ENCODE measurements around the gene KDM5A.

DNA sequence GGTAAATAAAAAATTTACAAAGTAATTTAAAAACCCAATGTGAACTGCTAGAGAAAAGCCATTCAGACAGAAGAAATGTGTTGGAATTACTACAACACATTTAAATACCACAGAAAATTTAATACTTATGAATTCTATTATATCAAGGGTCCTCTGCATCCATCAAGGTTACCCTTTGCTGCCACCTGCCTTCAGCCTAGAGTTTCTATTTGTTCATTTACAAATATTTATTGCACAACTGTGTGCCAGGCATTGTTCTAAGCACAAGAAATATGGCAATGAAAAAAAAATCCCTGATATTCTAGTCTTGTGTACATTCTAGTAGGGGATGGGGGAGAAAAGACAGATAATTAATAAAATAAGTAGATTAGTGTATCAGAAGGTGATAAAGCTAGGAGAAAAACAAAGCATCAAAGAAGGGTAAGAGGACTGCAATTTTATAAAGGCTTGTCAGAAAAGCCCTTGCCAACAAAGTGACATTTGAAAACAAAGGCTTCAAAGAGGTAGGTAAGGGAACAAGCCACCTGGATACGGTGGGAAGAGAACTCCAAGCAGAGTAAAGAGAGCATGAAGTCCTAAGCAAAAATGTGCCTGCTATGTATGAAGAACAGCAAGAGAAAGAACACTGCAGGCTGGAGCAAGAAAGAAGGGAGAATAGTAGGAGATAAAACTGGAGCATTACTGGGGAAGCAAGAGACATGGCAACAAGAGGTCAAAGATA lies 67.4 kb downstream of the KDM5A start:
- TF ChIP-seq POLR2A (IDR thresholded peaks at IDR 0.05) = no peak
- TF ChIP-seq, protein P1, sequence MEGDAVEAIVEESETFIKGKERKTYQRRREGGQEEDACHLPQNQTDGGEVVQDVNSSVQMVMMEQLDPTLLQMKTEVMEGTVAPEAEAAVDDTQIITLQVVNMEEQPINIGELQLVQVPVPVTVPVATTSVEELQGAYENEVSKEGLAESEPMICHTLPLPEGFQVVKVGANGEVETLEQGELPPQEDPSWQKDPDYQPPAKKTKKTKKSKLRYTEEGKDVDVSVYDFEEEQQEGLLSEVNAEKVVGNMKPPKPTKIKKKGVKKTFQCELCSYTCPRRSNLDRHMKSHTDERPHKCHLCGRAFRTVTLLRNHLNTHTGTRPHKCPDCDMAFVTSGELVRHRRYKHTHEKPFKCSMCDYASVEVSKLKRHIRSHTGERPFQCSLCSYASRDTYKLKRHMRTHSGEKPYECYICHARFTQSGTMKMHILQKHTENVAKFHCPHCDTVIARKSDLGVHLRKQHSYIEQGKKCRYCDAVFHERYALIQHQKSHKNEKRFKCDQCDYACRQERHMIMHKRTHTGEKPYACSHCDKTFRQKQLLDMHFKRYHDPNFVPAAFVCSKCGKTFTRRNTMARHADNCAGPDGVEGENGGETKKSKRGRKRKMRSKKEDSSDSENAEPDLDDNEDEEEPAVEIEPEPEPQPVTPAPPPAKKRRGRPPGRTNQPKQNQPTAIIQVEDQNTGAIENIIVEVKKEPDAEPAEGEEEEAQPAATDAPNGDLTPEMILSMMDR (IDR thresholded peaks at IDR 0.05) = peak in 4 of 6 experiments; percentile 18 to 36 (median 22)

Measured in adrenal gland (tissue), 5 donors.